ENCODE data around the gene SGPP2.

SGPP2 gene

GRCh38 chr2:222499226-222499625 is 74.9 kb downstream of the SGPP2 start:
- TF ChIP-seq SIN3A (IDR thresholded peaks at IDR 0.05; ENCODE audit: borderline replicate concordance, insufficient read depth, low read length) = no peak
- TF ChIP-seq REST (IDR thresholded peaks at IDR 0.05; ENCODE audit: insufficient read depth in 1 of 2, low read depth in 2 of 2, low read length in 2 of 2) = no peak
- no peak for TF ChIP-seq FOXP2 (optimal IDR thresholded peaks at IDR 0.05; ENCODE audit: borderline replicate concordance, extremely low read depth, extremely low read length, insufficient read depth)
- TF ChIP-seq POLR2AphosphoS5 (IDR thresholded peaks at IDR 0.05; ENCODE audit: low read depth, low read length) = no peak
- TF ChIP-seq TAF1 (IDR thresholded peaks at IDR 0.05; ENCODE audit: borderline replicate concordance, insufficient read depth, low read length) = no peak

GRCh38 chr2:222504191-222504590 is 79.8 kb downstream of the SGPP2 start:
- no peak for TF ChIP-seq SIN3A (IDR thresholded peaks at IDR 0.05; ENCODE audit: borderline replicate concordance, insufficient read depth, low read length)
- no peak for TF ChIP-seq POLR2AphosphoS5 (IDR thresholded peaks at IDR 0.05; ENCODE audit: low read depth, low read length)
- no peak for TF ChIP-seq TAF1 (IDR thresholded peaks at IDR 0.05; ENCODE audit: borderline replicate concordance, insufficient read depth, low read length)
- no peak for TF ChIP-seq FOXP2 (optimal IDR thresholded peaks at IDR 0.05; ENCODE audit: borderline replicate concordance, extremely low read depth, extremely low read length, insufficient read depth)
- TF ChIP-seq REST (IDR thresholded peaks at IDR 0.05; ENCODE audit: insufficient read depth in 1 of 2, low read depth in 2 of 2, low read length in 2 of 2) = no peak

DNA sequence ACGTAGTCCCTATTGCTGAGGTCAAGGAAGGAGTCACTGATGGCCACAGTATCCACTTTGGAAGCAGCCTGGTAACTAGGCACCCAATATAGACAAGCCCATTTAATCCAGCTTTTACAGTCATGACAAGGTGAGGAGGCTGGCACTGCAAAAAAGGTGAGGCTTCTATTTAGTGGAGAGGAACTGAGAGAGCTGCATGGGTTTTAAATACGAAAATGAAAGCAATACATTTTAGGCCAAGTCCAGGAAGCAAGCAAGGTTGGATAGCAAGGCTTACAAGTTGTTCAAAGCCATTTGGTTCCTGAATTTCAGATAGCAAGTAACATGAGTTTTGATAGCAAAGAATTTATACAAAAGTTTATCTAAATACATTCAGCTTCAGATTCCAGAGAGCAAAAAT is 80.4 kb downstream of the SGPP2 start:
- TF ChIP-seq POLR2AphosphoS5 (IDR thresholded peaks at IDR 0.05; ENCODE audit: low read depth, low read length) (no peak), SIN3A (IDR thresholded peaks at IDR 0.05; ENCODE audit: borderline replicate concordance, insufficient read depth, low read length) (no peak), TAF1 (IDR thresholded peaks at IDR 0.05; ENCODE audit: borderline replicate concordance, insufficient read depth, low read length) (no peak), REST (IDR thresholded peaks at IDR 0.05; ENCODE audit: insufficient read depth in 1 of 2, low read depth in 2 of 2, low read length in 2 of 2) (no peak), FOXP2 (optimal IDR thresholded peaks at IDR 0.05; ENCODE audit: borderline replicate concordance, extremely low read depth, extremely low read length, insufficient read depth) (no peak)

DNA sequence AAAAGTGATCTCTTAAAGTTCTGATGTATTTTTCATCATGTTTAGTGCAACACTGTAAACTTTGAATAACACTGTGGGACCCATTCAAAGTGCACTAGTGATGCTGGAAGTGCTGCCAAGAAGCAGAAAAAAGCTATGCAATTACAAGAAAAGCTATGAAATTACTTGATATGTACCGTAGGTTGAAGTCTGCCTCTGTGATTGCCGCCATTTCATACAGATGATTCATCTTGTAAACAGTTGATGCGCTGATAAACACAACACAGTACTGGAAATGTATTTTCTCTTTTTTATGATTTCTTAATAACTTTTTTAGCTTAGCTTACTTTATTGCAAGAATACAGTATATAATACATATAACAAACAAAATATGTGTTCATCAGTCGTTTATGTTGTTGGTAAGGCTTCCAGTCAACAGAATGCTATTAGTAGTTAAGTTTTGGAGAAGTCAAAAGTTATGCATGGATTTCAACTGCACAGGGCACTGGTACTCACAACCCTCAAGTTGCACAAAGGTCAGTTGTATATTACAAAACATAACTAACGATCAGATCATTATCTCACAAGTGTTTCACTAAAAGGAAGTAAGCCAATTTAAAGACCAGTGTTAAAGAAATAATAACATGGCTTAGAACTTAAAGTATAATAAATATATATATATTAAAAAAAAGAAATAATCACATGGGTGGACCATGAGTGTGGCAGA is 82.0 kb downstream of the SGPP2 start:
- TF ChIP-seq SIN3A (IDR thresholded peaks at IDR 0.05; ENCODE audit: borderline replicate concordance, insufficient read depth, low read length) (no peak), TAF1 (IDR thresholded peaks at IDR 0.05; ENCODE audit: borderline replicate concordance, insufficient read depth, low read length) (no peak), POLR2AphosphoS5 (IDR thresholded peaks at IDR 0.05; ENCODE audit: low read depth, low read length) (no peak), FOXP2 (optimal IDR thresholded peaks at IDR 0.05; ENCODE audit: borderline replicate concordance, extremely low read depth, extremely low read length, insufficient read depth) (no peak), REST (IDR thresholded peaks at IDR 0.05; ENCODE audit: insufficient read depth in 1 of 2, low read depth in 2 of 2, low read length in 2 of 2) (no peak)

Measured in PFSK-1 (cell line).